ENCODE results near the gene SEC16B. TPM values are rescaled to one million over a fixed set of nuclear protein-coding genes. Genes with fewer than 3 reads are reported as not detected.
A peak's percentile ranks its signal among the peaks of the same experiment; 100 is the strongest.

Gene SEC16B
- total and polyA plus RNA-seq, 2 donors (not counting 1 experiment from before 2014, with no cell fraction given) = 2.7 to 3.1 TPM

DNA sequence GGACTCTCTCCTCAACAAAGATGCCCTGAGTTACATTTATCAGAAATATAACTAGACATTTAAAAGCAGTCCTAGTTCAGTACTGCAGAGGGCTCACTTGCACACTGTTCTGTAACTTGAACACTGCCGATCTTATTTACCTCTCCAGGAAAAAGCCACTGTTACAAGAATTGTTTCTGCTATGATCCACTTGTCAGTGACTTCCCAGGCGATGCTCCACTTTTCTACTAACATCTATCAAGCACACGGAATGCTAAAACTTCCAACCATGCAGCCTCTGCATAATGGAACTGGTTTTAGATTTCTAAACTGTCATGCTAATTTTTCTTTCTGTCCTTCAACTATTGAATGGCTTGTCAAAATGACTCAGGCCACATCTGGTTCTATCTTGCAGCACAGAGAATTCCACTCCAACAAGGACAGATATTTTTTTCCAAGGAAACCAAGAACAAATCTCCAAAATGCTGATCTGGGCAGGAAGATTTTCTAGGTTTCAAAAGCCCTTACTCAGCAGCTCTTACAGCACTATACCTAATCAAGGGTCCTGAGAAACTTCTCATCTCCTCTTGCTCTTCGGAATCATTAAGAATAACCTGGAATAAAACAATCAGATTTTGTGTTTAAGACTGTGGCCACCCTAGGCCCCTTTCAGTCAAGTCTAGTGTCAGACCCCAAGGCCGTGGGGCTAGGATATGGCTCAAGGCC lies 9.9 kb downstream of the SEC16B start:
- Histone ChIP-seq H3K27ac (ENCODE audit: insufficient read depth, low read length) (no peak overlapping the region), H3K4me2 (ENCODE audit: extremely low read depth, insufficient read depth, low read length) (no peak overlapping the region), H3K27me3 (ENCODE audit: control insufficient read depth, insufficient read depth, low read length) (no peaks in the 10 kb centered on the region), H3K79me2 (ENCODE audit: control insufficient read depth, insufficient read depth, low read length) (no peaks in the 10 kb centered on the region), H4K20me1 (ENCODE audit: control insufficient read depth, extremely low read depth, insufficient read depth, low read length) (no peaks in the 10 kb centered on the region), H3K4me3 (replicated peaks in 1 of 4; ENCODE audit: control extremely low read depth in 1 of 4, insufficient read depth in 1 of 4, low read depth in 3 of 4, low read length in 4 of 4) (no peak overlapping the region), H3K4me1 (ENCODE audit: control insufficient read depth, extremely low read depth, insufficient read depth, low read length) (no peaks in the 10 kb centered on the region), H2AFZ (ENCODE audit: low read length) (no peak overlapping the region), H3K9me3 (ENCODE audit: control insufficient read depth, insufficient read depth, low read depth, low read length) (no peaks in the 10 kb centered on the region), H3K36me3 (ENCODE audit: control insufficient read depth, insufficient read depth, low read length) (no peaks in the 10 kb centered on the region), H3K9ac (ENCODE audit: insufficient read depth, low read length) (no peak overlapping the region)
- peak; percentile 35 to 65 for DNase-seq (ENCODE audit: low read depth in 2 of 2)
- TF ChIP-seq, protein P1, sequence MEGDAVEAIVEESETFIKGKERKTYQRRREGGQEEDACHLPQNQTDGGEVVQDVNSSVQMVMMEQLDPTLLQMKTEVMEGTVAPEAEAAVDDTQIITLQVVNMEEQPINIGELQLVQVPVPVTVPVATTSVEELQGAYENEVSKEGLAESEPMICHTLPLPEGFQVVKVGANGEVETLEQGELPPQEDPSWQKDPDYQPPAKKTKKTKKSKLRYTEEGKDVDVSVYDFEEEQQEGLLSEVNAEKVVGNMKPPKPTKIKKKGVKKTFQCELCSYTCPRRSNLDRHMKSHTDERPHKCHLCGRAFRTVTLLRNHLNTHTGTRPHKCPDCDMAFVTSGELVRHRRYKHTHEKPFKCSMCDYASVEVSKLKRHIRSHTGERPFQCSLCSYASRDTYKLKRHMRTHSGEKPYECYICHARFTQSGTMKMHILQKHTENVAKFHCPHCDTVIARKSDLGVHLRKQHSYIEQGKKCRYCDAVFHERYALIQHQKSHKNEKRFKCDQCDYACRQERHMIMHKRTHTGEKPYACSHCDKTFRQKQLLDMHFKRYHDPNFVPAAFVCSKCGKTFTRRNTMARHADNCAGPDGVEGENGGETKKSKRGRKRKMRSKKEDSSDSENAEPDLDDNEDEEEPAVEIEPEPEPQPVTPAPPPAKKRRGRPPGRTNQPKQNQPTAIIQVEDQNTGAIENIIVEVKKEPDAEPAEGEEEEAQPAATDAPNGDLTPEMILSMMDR (conservative IDR thresholded peaks at IDR 0.05 in 1 of 2, IDR thresholded peaks at IDR 0.05 in 1 of 2; ENCODE audit: low read depth in 1 of 2, low read length in 2 of 2) = peak; percentile 47 to 62
- TF ChIP-seq EZH2 (IDR thresholded peaks at IDR 0.05; ENCODE audit: low read length, missing control alignments) = no peak

DNA sequence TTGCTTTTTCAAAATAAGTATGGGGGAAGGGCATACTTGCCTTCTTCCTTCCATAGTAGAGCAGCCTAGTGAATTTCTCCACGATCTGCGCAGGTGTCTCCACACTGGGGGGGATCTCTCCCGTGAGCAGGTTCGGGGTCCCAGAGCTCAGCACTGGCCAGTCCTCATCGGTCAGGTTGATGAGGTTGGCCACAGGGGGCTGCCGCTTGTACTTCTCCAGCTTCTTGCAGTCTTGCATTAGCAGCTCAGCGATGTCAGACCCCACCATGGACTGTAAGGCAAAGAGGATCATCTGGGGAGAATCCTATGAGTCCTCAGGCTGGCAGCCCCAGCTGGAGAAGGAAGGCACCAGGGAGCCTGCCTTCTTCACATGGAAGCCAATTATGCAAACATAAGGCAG lies 11.8 kb downstream of the SEC16B start:
- no peak for DNase-seq (ENCODE audit: low read depth in 2 of 2)
- TF ChIP-seq EZH2 (IDR thresholded peaks at IDR 0.05; ENCODE audit: low read length, missing control alignments) = no peak
- TF ChIP-seq, protein P1 (conservative IDR thresholded peaks at IDR 0.05 in 1 of 2, IDR thresholded peaks at IDR 0.05 in 1 of 2; ENCODE audit: low read depth in 1 of 2, low read length in 2 of 2) = no peak
- H3K36me3 ChIP-seq (ENCODE audit: control insufficient read depth, insufficient read depth, low read length) = no peaks in the 10 kb centered on the region
- H3K9ac ChIP-seq (ENCODE audit: insufficient read depth, low read length) = no peak overlapping the region
- H3K27ac ChIP-seq (ENCODE audit: insufficient read depth, low read length) = no peak overlapping the region
- H3K79me2 ChIP-seq (ENCODE audit: control insufficient read depth, insufficient read depth, low read length) = no peaks in the 10 kb centered on the region
- H2AFZ ChIP-seq (ENCODE audit: low read length) = no peak overlapping the region
- no peaks in the 10 kb centered on the region for H3K4me1 ChIP-seq (ENCODE audit: control insufficient read depth, extremely low read depth, insufficient read depth, low read length)
- no peaks in the 10 kb centered on the region for H4K20me1 ChIP-seq (ENCODE audit: control insufficient read depth, extremely low read depth, insufficient read depth, low read length)
- no peak overlapping the region for H3K4me2 ChIP-seq (ENCODE audit: extremely low read depth, insufficient read depth, low read length)
- H3K4me3 ChIP-seq (replicated peaks in 1 of 4; ENCODE audit: control extremely low read depth in 1 of 4, insufficient read depth in 1 of 4, low read depth in 3 of 4, low read length in 4 of 4) = no peak overlapping the region
- H3K27me3 ChIP-seq (ENCODE audit: control insufficient read depth, insufficient read depth, low read length) = no peaks in the 10 kb centered on the region
- H3K9me3 ChIP-seq (ENCODE audit: control insufficient read depth, insufficient read depth, low read depth, low read length) = no peaks in the 10 kb centered on the region

DNA sequence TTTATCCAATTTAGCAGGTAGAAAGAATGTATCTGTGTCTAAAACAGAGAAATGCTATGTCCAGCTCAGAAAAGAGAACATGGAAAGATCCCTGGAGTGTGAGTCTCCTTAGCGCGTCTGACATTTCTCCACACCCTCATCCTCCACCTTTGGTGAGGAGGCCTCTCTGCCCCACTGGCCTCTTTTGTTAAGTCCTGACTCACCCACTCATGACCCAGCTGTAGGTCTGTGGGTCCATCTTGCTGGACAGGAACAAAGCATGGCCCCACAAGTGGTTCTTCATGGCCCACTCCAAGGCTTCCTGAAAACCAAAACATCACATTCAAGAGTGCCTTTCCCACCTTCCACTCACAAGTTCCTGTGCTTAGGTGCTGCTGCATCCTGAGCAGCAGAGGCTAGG lies 15.8 kb downstream of the SEC16B start:
- H3K9me3 ChIP-seq (ENCODE audit: control insufficient read depth, insufficient read depth, low read depth, low read length) = no peaks in the 10 kb centered on the region
- H3K4me2 ChIP-seq (ENCODE audit: extremely low read depth, insufficient read depth, low read length) = no peak overlapping the region
- no peaks in the 10 kb centered on the region for H3K36me3 ChIP-seq (ENCODE audit: control insufficient read depth, insufficient read depth, low read length)
- no peaks in the 10 kb centered on the region for H3K27me3 ChIP-seq (ENCODE audit: control insufficient read depth, insufficient read depth, low read length)
- no peaks in the 10 kb centered on the region for H3K4me1 ChIP-seq (ENCODE audit: control insufficient read depth, extremely low read depth, insufficient read depth, low read length)
- H3K79me2 ChIP-seq (ENCODE audit: control insufficient read depth, insufficient read depth, low read length) = no peaks in the 10 kb centered on the region
- H3K27ac ChIP-seq (ENCODE audit: insufficient read depth, low read length) = no peak overlapping the region
- TF ChIP-seq, protein P1 (conservative IDR thresholded peaks at IDR 0.05 in 1 of 2, IDR thresholded peaks at IDR 0.05 in 1 of 2; ENCODE audit: low read depth in 1 of 2, low read length in 2 of 2) = no peak
- no peak for TF ChIP-seq EZH2 (IDR thresholded peaks at IDR 0.05; ENCODE audit: low read length, missing control alignments)
- no peak overlapping the region for H3K9ac ChIP-seq (ENCODE audit: insufficient read depth, low read length)
- no peak overlapping the region for H2AFZ ChIP-seq (ENCODE audit: low read length)
- H3K4me3 ChIP-seq (replicated peaks in 1 of 4; ENCODE audit: control extremely low read depth in 1 of 4, insufficient read depth in 1 of 4, low read depth in 3 of 4, low read length in 4 of 4) = no peak overlapping the region
- no peak for DNase-seq (ENCODE audit: low read depth in 2 of 2)
- H4K20me1 ChIP-seq (ENCODE audit: control insufficient read depth, extremely low read depth, insufficient read depth, low read length) = no peaks in the 10 kb centered on the region

Data from fibroblast of lung (primary cell).